ENCODE data around the gene GIMD1. TPM values are rescaled to one million over a fixed set of nuclear protein-coding genes. Genes with fewer than 3 reads are reported as not detected.
"Not testable (repeated sequence)": the region's sequence is repeated elsewhere in the genome, so short reads cannot be mapped to it uniquely, and the experiment has no call there.

Gene GIMD1
- total RNA-seq = not detected

DNA sequence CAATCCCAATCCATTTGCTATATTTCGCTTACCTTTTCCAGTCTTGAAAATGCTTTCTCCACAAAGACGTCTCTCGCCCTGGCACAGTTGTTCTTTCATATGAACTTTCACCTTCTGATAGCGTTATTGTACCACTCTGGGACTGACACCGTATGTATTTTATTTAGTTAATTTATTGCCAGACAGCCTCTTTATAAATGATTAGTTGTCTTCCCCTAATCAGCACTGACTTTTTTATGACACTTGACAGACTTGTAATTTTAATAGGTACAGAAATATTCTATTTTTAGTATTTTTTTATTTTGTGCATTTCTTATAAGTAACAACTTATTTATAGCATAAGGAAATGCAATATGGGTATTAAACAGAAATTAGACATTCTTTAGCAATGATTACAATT lies at the start of gene GIMD1:
Gene GIMD1 (minus strand): TSS at position 101 of the 400 bp plus-strand sequence. CDS start 1,343 bp downstream, outside the sequence.
- TF ChIP-seq POLR2A (IDR thresholded peaks at IDR 0.05) = no peak
- TF ChIP-seq, protein P1, sequence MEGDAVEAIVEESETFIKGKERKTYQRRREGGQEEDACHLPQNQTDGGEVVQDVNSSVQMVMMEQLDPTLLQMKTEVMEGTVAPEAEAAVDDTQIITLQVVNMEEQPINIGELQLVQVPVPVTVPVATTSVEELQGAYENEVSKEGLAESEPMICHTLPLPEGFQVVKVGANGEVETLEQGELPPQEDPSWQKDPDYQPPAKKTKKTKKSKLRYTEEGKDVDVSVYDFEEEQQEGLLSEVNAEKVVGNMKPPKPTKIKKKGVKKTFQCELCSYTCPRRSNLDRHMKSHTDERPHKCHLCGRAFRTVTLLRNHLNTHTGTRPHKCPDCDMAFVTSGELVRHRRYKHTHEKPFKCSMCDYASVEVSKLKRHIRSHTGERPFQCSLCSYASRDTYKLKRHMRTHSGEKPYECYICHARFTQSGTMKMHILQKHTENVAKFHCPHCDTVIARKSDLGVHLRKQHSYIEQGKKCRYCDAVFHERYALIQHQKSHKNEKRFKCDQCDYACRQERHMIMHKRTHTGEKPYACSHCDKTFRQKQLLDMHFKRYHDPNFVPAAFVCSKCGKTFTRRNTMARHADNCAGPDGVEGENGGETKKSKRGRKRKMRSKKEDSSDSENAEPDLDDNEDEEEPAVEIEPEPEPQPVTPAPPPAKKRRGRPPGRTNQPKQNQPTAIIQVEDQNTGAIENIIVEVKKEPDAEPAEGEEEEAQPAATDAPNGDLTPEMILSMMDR (IDR thresholded peaks at IDR 0.05) = no peak
- TF ChIP-seq POLR2AphosphoS5 (IDR thresholded peaks at IDR 0.05) = no peak
- intact Hi-C loops (cut with DNase I) = loop anchor here (5.0 kb wide), 1 partner anchor 439 kb away; no protein-coding TSS in a partner anchor
- Histone ChIP-seq H3K27ac (no peak within 1 kb of the TSS), H3K27me3 (replicated peaks; ENCODE audit: insufficient read depth) (no peaks in the 10 kb centered on the region), H3K9me3 (no peaks in the 10 kb centered on the region), H3K4me3 (no peak within 1 kb of the TSS), H3K4me1 (replicated peaks) (no peaks in the 10 kb centered on the region), H3K36me3 (no peaks in the 10 kb centered on the region)
- WGBS = 81% methylated on average over 5 of the region's 5 CpGs
- no peak for DNase-seq (ENCODE audit: low spot score)

DNA sequence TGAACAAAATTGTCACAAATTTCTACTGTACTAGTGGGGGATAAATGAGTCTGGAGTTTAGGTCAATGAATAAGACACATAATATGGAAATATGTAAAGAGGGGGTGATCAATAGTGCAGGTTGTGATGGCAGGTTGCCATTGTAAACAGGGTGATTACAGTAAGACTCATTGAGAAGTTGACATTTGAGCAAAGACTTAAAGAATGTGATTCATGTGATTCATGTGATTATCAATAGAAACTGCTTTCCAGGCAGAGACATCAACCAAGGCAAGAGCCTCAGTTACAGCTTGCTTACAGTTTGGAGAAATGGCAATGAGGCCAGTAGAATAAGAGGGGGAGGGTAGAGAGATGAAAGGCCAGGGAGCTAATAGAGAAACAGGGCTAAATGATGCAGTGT lies 45.8 kb upstream of the GIMD1 start:
- TF ChIP-seq POLR2AphosphoS5 (IDR thresholded peaks at IDR 0.05) (no peak), POLR2A (IDR thresholded peaks at IDR 0.05) (no peak)
- TF ChIP-seq, protein P1 (IDR thresholded peaks at IDR 0.05) = no peak
- Histone ChIP-seq H3K27ac (no peak overlapping the region), H3K4me3 (no peak overlapping the region), H3K27me3 (replicated peaks; ENCODE audit: insufficient read depth) (no peaks in the 10 kb centered on the region), H3K4me1 (replicated peaks) (no peaks in the 10 kb centered on the region), H3K36me3 (no peaks in the 10 kb centered on the region), H3K9me3 (no peaks in the 10 kb centered on the region)
- DNase-seq (ENCODE audit: low spot score) = no peak
- intact Hi-C loops (cut with DNase I) = no loop called here

DNA sequence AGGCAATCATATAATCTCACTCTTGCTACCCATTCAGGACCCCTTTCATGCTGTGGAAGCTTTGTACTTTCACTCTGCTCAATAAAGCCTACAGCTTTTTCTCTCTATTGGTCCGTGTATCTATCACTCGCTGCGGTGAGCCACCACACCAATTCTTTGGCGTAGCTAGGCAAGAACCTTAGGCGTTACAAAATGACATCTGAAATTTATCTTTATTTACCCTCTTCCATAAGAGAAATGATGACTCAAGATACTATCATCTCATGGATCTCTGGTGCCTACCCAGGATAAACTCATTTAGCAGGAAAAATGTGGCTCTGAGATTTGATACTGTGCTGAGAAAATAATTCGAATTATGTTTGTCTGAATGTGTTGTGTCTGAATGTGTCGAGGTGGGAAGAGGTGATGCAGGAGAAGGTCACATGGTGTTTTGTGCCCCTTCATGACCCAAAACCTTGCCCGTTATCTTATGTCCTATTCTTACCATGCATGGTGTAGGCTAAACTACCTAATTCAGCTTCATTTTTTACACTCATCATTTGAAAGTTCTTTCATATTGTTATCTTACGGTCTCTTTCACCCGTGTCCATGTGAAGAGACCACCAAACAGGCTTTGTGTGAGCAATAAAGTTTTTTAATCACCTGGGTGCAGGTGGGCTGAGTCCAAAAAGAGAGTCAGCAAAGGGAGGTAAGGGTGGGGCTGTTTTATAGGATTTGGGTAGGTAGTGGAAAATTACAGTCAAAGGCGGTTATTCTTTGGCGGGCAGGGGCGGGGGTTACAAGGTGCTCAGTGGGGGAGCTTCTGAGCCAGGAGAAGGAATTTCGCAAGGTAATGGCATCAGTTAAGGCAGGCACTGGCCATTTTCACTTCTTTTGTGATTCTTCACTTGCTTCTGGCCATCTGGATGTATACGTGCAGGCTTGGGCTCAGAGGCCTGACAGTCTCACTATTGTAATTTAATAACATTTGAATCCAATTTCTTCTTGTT lies 41.6 kb upstream of the GIMD1 start:
- H3K4me1 ChIP-seq (replicated peaks) = no peaks in the 10 kb centered on the region
- no peak overlapping the region for H3K4me3 ChIP-seq
- TF ChIP-seq, protein P1 (IDR thresholded peaks at IDR 0.05) = no peak
- no peak for TF ChIP-seq POLR2A (IDR thresholded peaks at IDR 0.05)
- no peak for TF ChIP-seq POLR2AphosphoS5 (IDR thresholded peaks at IDR 0.05)
- intact Hi-C loops (cut with DNase I) = no loop called here
- H3K27ac ChIP-seq = no peak overlapping the region
- DNase-seq (ENCODE audit: low spot score) = no peak
- 61% methylated on average over 15 of the region's 15 CpGs for WGBS
- H3K27me3 ChIP-seq (replicated peaks; ENCODE audit: insufficient read depth) = no peaks in the 10 kb centered on the region
- no peaks in the 10 kb centered on the region for H3K9me3 ChIP-seq
- H3K36me3 ChIP-seq = no peaks in the 10 kb centered on the region

DNA sequence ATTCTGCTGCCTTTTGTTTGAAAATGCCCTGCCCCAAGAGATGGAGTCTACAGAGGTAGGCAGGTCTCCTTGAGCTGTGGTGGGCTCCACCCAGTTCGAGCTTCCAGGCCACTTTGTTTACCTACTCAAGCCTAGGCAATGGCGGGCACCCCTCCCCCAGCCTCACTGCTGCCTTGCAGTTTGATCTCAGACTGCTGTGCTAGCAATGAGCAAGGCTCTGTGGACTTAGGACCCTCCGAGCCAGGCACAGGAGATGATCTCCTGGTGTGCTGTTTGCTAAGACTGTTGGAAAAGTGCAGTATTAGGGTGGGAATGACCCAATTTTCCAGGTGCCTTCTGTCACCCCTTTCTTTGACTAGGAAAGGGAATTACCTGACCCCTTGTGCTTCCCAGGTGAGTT lies 39.4 kb upstream of the GIMD1 start:
- intact Hi-C loops (cut with DNase I) = not testable (repeated sequence)

DNA sequence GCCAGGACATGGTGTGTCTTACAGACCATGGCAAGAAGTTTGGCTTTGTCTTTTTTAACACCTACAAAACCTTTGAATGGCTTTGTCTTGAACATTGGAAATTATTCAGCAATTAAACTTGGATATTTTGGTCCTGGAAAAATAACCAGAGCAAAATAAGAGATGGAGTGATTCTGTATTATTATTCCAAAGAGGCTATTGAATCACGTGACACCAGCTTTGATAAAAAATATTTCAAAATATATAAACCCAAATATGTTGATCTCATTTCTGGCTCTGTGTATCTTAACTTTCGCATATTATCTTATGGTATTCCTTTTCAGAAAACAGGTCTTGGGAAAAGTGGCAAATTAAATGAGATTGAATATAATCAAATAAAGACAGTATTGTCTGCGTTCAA lies 32.6 kb upstream of the GIMD1 start:
- H3K4me1 ChIP-seq (replicated peaks) = no peaks in the 10 kb centered on the region
- intact Hi-C loops (cut with DNase I) = no loop called here
- TF ChIP-seq POLR2AphosphoS5 (IDR thresholded peaks at IDR 0.05) (no peak), POLR2A (IDR thresholded peaks at IDR 0.05) (no peak)
- TF ChIP-seq, protein P1 (IDR thresholded peaks at IDR 0.05) = no peak
- H3K4me3 ChIP-seq = no peak overlapping the region
- H3K27ac ChIP-seq = no peak overlapping the region
- H3K9me3 ChIP-seq = no peaks in the 10 kb centered on the region
- WGBS = 92% methylated on average over 3 of the region's 3 CpGs
- no peaks in the 10 kb centered on the region for H3K36me3 ChIP-seq
- no peaks in the 10 kb centered on the region for H3K27me3 ChIP-seq (replicated peaks; ENCODE audit: insufficient read depth)
- no peak for DNase-seq (ENCODE audit: low spot score)

More for the DNA sequence above, 39.4 kb upstream of the GIMD1 start:
- H3K9me3 ChIP-seq; H3K4me1 ChIP-seq (replicated peaks); H3K27ac ChIP-seq; H3K27me3 ChIP-seq (replicated peaks; ENCODE audit: insufficient read depth); H3K36me3 ChIP-seq; H3K4me3 ChIP-seq; DNase-seq (ENCODE audit: low spot score): not testable (repeated sequence)
- WGBS = 79% methylated on average over 3 of the region's 3 CpGs

DNA sequence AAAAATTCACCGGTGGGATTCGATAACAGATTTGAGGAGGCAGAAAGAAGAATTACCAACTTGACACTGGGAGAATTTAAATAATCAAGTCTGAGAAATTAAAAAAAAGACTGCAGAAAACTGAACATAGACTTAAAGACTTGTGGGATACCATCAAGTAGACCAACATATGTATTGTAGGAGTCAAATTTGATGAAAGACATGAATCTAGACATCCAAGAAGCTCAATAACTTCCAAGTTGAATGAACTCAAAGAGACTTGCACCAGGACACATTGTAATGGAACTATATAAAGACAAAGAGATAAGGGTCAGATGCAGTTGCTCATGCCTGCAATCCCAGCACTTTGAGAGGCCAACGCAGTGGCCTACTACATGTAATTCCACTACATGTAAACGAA lies 30.3 kb upstream of the GIMD1 start:
- H3K36me3 ChIP-seq; intact Hi-C loops (cut with DNase I); H3K4me3 ChIP-seq; H3K27ac ChIP-seq; DNase-seq (ENCODE audit: low spot score); H3K4me1 ChIP-seq (replicated peaks); H3K9me3 ChIP-seq; H3K27me3 ChIP-seq (replicated peaks; ENCODE audit: insufficient read depth): not testable (repeated sequence)
- 89% methylated on average over 4 of the region's 4 CpGs for WGBS
